Stimulated activated CD8-positive, alpha-beta memory T cell treated with anti-CD3 and anti-CD28 coated beads, Interleukin-15, amount 100 ng/mL, for 24 hours (primary cell): ENCODE measurements around the gene OLFM3.

Experiments used
- DNase-seq: peaks from one replicate; pipeline ENCODE4 v3.0.0-alpha.2; 2020; ENCODE audit warnings: low read depth

OLFM3 gene

GRCh38 chr1:101996825-101997465 lies at the start of gene OLFM3:
Gene OLFM3, minus strand, starts transcription at chr1:101996926.
- no peak for DNase-seq

- no peak for DNase-seq
Observed at GRCh38 chr1:102045752-102046151, 49.0 kb upstream of the OLFM3 start.

- no peak for DNase-seq
Observed at GRCh38 chr1:102032534-102032933, 35.8 kb upstream of the OLFM3 start.

GRCh38 chr1:102019530-102019929 lies 22.8 kb upstream of the OLFM3 start:
- no peak for DNase-seq

GRCh38 chr1:102015728-102016127 lies 19.0 kb upstream of the OLFM3 start:
- DNase-seq = no peak

- DNase-seq = no peak
Observed at GRCh38 chr1:102002057-102002456, 5.3 kb upstream of the OLFM3 start.

GRCh38 chr1:101995984-101996745 lies 561 bp downstream of the OLFM3 start:
- no peak for DNase-seq

- DNase-seq = no peak
Observed at GRCh38 chr1:101993710-101994109, 3.0 kb downstream of the OLFM3 start.

- no peak for DNase-seq
Observed at GRCh38 chr1:101992821-101993575, 3.7 kb downstream of the OLFM3 start.

- no peak for DNase-seq
Observed at GRCh38 chr1:101980974-101981373, 15.8 kb downstream of the OLFM3 start.

- no peak for DNase-seq
Observed at GRCh38 chr1:101977266-101977665, 19.5 kb downstream of the OLFM3 start.

- DNase-seq = no peak
Observed at GRCh38 chr1:101976161-101976560, 20.6 kb downstream of the OLFM3 start.

GRCh38 chr1:101975371-101975770 lies 21.4 kb downstream of the OLFM3 start:
- no peak for DNase-seq

GRCh38 chr1:101974599-101975274 lies 22.0 kb downstream of the OLFM3 start:
- DNase-seq = no peak

- no peak for DNase-seq
Observed at GRCh38 chr1:101971304-101971703, 25.4 kb downstream of the OLFM3 start.

- DNase-seq = no peak
Observed at GRCh38 chr1:101967871-101968270, 28.9 kb downstream of the OLFM3 start.

GRCh38 chr1:101965341-101965740 lies 31.4 kb downstream of the OLFM3 start:
- no peak for DNase-seq

- DNase-seq = no peak
Observed at GRCh38 chr1:101964708-101965107, 32.0 kb downstream of the OLFM3 start.

- DNase-seq = no peak
Observed at GRCh38 chr1:101960142-101960541, 36.6 kb downstream of the OLFM3 start.

- DNase-seq = no peak
Observed at GRCh38 chr1:101959456-101959855, 37.3 kb downstream of the OLFM3 start.

GRCh38 chr1:101957771-101958170 lies 39.0 kb downstream of the OLFM3 start:
- no peak for DNase-seq

- DNase-seq = no peak
Observed at GRCh38 chr1:101953623-101954022, 43.1 kb downstream of the OLFM3 start.
